GM20000 (cell line): ENCODE measurements around the gene VWA3B.

Experiments
- DNase-seq: peaks from one replicate; pipeline ENCODE4 v3.0.0; 2012; ENCODE audit warnings: low spot score
- TF ChIP-seq, protein P1 (sequence below): IDR thresholded peaks from 2 replicates; pipeline ENCODE4 v1.5.1; 2012; ENCODE audit warnings: mild to moderate bottlenecking, control low read depth; ENCODE audit errors: extremely low read depth, missing control alignments

The VWA3B gene

DNA sequence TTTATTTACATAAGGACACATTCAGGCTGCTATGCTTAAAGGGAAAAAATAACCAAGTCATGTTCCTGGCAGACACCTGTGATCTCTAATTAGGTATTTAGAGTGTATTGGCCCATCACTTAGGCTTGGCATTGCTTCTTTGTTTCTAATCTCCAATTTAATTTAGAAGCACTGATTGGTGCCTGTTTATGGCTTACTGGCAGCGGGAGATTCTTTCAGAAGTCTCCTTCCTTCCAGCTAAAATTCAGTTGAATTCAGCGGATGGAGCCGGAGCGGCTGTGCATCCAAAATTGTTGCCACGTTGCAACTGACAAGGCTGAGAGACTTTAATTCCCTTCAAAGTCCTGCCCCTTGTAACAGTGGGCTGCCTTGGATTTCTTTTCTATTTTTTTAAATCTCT lies 66.5 kb downstream of the VWA3B start:
- DNase-seq, result no peak
- TF ChIP-seq, protein P1, sequence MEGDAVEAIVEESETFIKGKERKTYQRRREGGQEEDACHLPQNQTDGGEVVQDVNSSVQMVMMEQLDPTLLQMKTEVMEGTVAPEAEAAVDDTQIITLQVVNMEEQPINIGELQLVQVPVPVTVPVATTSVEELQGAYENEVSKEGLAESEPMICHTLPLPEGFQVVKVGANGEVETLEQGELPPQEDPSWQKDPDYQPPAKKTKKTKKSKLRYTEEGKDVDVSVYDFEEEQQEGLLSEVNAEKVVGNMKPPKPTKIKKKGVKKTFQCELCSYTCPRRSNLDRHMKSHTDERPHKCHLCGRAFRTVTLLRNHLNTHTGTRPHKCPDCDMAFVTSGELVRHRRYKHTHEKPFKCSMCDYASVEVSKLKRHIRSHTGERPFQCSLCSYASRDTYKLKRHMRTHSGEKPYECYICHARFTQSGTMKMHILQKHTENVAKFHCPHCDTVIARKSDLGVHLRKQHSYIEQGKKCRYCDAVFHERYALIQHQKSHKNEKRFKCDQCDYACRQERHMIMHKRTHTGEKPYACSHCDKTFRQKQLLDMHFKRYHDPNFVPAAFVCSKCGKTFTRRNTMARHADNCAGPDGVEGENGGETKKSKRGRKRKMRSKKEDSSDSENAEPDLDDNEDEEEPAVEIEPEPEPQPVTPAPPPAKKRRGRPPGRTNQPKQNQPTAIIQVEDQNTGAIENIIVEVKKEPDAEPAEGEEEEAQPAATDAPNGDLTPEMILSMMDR, result no peak

DNA sequence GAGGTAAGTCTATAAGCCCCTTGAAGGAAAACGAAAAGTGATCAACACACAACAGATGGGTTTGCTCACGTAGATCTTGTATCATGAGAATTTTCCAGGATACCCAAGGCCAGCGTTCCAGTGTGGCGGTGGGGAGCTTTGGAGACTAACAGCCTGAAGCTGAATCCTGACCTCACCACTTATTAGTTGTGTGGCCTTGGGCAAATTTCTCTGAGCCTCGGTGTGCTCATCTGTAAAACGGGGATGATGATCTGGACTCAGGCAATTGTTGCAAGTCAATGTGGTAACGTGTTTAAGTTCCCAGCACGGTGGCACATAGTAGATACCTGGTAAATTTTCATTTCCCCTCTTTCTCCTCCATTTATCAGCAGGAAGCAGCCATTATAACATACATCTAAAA lies 68.3 kb downstream of the VWA3B start:
- DNase-seq, result no peak
- TF ChIP-seq, protein P1, result no peak

DNA sequence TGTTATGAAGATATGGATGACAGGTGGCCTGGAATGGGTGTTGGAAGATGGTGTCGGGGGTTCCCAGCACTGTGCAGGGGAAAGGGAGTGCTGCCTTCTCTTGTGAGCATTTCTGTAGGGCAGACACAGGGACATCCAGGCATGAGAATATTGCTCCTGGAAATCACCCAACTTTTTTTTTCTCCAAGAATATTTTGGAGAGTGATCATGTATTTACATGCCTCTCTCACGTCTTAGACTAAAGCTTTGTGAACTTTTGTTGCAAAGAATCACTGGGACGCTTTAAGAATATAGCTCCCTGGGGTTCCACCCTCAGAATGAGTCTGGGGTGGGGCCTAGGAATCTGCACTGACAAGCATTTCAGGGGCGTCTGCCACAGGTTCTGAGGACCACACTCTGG lies 68.7 kb downstream of the VWA3B start:
- DNase-seq, result no peak
- TF ChIP-seq, protein P1, result no peak

DNA sequence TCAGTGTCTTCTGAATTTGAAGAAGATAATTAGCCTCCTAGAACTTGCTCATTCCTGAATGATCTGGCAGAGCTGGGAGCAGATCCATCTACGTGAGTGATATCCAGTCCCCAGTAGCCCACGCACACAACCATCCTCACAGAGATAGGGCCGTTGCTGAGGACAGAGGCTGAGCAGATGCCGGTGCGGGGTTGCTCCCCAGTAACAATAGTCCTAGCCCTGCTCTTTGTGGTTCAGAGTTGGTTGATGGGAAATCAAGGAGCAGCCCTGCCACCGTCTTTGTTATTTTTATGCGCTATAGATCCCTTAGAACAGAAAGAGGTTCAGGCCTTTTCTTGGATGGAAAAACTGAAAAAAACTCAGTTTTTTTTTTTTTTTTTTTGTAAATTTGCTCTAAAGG lies 69.3 kb downstream of the VWA3B start:
- no peak for DNase-seq
- TF ChIP-seq, protein P1, result no peak

DNA sequence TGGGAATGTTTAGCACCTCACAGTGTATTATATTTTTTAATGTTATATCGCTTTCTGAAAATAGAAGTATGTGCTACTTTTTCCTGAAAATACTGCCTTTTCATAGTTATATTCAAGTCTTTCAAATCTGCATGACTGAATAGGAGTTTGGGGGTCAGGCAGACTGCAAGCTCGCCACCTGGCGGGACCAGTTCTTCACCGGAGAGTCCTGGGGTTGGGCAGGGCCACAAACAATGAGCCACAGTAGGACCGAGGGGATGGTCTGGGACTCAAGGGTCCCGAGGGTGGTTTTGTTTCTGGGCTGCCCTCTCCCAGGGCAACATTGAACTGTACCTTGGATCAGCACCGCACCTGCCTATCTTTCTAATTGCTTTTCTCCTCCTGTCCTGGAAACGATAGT lies 70.6 kb downstream of the VWA3B start:
- DNase-seq, result no peak
- TF ChIP-seq, protein P1, result no peak

DNA sequence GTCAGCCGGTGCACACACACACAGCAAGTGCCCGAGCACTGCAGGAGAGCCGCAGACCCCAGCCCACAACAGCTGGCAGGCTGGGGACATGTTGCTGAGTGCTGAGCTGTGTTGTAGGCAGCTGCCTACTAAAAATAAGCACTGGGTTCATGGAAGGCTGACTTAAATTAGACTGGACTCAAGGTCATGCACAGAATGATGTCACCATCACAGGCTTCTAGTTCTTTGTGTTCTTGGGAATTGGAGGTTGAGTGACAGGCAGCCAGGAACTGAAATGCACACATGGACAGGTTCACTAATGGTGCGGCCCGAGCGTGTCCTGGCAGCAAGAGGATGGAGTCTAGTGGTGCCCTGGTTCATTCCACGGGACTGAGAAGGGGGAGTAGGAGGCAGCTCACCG lies 71.3 kb downstream of the VWA3B start:
- DNase-seq, result no peak
- TF ChIP-seq, protein P1, result no peak

DNA sequence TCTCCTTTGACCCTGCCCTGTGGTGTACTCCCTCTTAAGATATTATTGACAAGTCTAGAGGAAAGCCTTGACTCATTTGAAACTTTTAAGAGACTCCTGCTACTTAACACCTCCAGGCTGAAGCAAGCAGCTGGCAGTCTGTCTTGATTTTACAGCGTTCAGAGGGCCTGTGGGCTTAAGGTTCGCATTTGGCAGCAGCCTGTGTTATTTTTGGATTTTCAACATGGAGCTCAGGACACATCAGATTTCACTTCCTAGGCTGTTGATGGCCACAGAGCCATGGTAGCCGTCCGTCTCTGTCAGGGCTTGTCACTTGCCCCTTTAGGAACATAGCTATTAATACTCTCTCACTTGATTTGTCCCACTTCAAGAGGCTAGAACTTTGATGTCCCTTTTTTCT lies 73.6 kb downstream of the VWA3B start:
- TF ChIP-seq, protein P1, result no peak
- no peak for DNase-seq
